K562 (cell line): Measurements from ENCODE around the gene TTC38. TPM values are rescaled to one million over a fixed set of nuclear protein-coding genes. Genes with fewer than 3 reads are reported as not detected.

ENCODE experiments used
- BCL6 ChIP-seq: fragments of 250-450 bp; sonication (Bioruptor Pico); IDR thresholded peaks from 2 replicates; pipeline ENCODE4 v1.4.0; 2020
- FOS ChIP-seq: IDR thresholded peaks from 3 replicates; pipeline ENCODE4 v1.6.1; 2011; ENCODE audit not compliant: insufficient read length; ENCODE audit errors: extremely low read depth
- HDAC6 ChIP-seq: IDR thresholded peaks from 2 replicates; pipeline ENCODE4 v1.6.1; 2012; ENCODE audit warnings: low read depth, mild to moderate bottlenecking, control low read depth, inconsistent platforms, low read length, moderate library complexity
- MBD2 ChIP-seq: sonication (generic); IDR thresholded peaks from 2 replicates; pipeline ENCODE4 v1.6.1; 2016; ENCODE audit warnings: low read depth, borderline replicate concordance
- MIER1 ChIP-seq: fragments of 450-650 bp; IDR thresholded peaks from 2 replicates; pipeline ENCODE4 v1.6.1; 2016; ENCODE audit warnings: antibody characterized with exemption, mild to moderate bottlenecking, low read depth
- NR3C1 ChIP-seq: sonication (generic); formaldehyde crosslinking; IDR thresholded peaks from 2 replicates; pipeline ENCODE4 v1.8.1; 2022; ENCODE audit warnings: missing genetic modification reagents
- POU5F1 ChIP-seq: fragments of 150-350 bp; IDR thresholded peaks from 2 replicates; pipeline ENCODE4 v1.6.1; 2014; ENCODE audit warnings: borderline replicate concordance, low read length, low read depth, mild to moderate bottlenecking; ENCODE audit not compliant: partially characterized antibody
- SIN3B ChIP-seq: fragments of 450-650 bp; IDR thresholded peaks from 2 replicates; pipeline ENCODE4 v1.6.1; 2017; ENCODE audit warnings: low read depth, mild to moderate bottlenecking, moderate library complexity
- SOX6 ChIP-seq: fragments of 450-650 bp; IDR thresholded peaks from 2 replicates; pipeline ENCODE4 v1.6.1; 2014; ENCODE audit warnings: mild to moderate bottlenecking
- SP2 ChIP-seq: IDR thresholded peaks from 2 replicates; pipeline ENCODE4 v1.6.1; 2011; ENCODE audit warnings: mild to moderate bottlenecking, low read depth, low read length, moderate library complexity; ENCODE audit not compliant: poor library complexity, severe bottlenecking; ENCODE audit errors: extremely low read depth
- polyA plus RNA-seq, 8 experiments: library from polyadenylated mRNA; depleted of rRNA in 4 of 8; stranded (reverse) in 5 of 8; unstranded in 3 of 8; fragments of >200 nt; fragmentation: Nextera tagmentation in 2 of 8; fragmentation: Illumina TruSeq in 1 of 8; extraction: Ambion mirVana in 2 of 8; extraction: Trizol in 1 of 8; gene quantifications; 2 replicates each; pipeline versions ENCODE4 v1.2.1 to v1.2.3, GENCODE V29; 2011 to 2014; ENCODE audit warnings: inconsistent platforms in 1 of 8, missing spikeins in 1 of 8
- total RNA-seq, 7 experiments: library from RNA; depleted of rRNA in 6 of 7; stranded (reverse); fragments of >200 nt in 6 of 7; fragmentation: Illumina TruSeq in 2 of 7; extraction: Trizol in 2 of 7; gene quantifications; 2 replicates each; pipeline versions ENCODE4 v1.2.1 to v1.2.3, GENCODE V29; 2011 to 2021; ENCODE audit warnings: low replicate concordance in 1 of 7
- TF ChIP-seq, protein P1 (sequence below): sonication (generic); formaldehyde crosslinking; IDR thresholded peaks from 2 replicates; pipeline ENCODE4 v1.8.0; 2022; ENCODE audit warnings: mild to moderate bottlenecking, missing genetic modification reagents
- TF ChIP-seq, protein P2 (sequence below): IDR thresholded peaks from 2 replicates; pipeline ENCODE4 v1.6.1; 2011; ENCODE audit warnings: borderline replicate concordance, low read depth, mild to moderate bottlenecking, moderate library complexity, low read length; ENCODE audit not compliant: insufficient read depth, poor library complexity, severe bottlenecking
- TF ChIP-seq, protein P3 (sequence below): fragments of 450-650 bp; IDR thresholded peaks from 2 replicates; pipeline ENCODE4 v1.6.1; 2016; ENCODE audit warnings: missing biosample characterization, missing genetic modification characterization
- TF ChIP-seq, protein P4 (sequence below): fragments of 150-350 bp; conservative IDR thresholded peaks from 2 replicates; pipeline ENCODE4 v1.6.1; 2014; ENCODE audit warnings: low read length
- TF ChIP-seq, protein P5 (sequence below): fragments of 250-450 bp; sonication (Bioruptor Pico); IDR thresholded peaks from 2 replicates; pipeline ENCODE4 v1.9.0; 2021; ENCODE audit warnings: mild to moderate bottlenecking, inconsistent platforms
- TF ChIP-seq, protein P6 (sequence below): sonication (generic); formaldehyde crosslinking; IDR thresholded peaks from 2 replicates; pipeline ENCODE4 v1.8.0; 2022; ENCODE audit warnings: missing genetic modification reagents, mild to moderate bottlenecking, moderate library complexity, borderline replicate concordance

Gene TTC38
- total and polyA plus RNA-seq, 9 of the 15 experiments (the other 6 are each of a cell fraction or from before 2014, with no cell fraction given): 0.84 to 28.4 (median 18.1) TPM

DNA sequence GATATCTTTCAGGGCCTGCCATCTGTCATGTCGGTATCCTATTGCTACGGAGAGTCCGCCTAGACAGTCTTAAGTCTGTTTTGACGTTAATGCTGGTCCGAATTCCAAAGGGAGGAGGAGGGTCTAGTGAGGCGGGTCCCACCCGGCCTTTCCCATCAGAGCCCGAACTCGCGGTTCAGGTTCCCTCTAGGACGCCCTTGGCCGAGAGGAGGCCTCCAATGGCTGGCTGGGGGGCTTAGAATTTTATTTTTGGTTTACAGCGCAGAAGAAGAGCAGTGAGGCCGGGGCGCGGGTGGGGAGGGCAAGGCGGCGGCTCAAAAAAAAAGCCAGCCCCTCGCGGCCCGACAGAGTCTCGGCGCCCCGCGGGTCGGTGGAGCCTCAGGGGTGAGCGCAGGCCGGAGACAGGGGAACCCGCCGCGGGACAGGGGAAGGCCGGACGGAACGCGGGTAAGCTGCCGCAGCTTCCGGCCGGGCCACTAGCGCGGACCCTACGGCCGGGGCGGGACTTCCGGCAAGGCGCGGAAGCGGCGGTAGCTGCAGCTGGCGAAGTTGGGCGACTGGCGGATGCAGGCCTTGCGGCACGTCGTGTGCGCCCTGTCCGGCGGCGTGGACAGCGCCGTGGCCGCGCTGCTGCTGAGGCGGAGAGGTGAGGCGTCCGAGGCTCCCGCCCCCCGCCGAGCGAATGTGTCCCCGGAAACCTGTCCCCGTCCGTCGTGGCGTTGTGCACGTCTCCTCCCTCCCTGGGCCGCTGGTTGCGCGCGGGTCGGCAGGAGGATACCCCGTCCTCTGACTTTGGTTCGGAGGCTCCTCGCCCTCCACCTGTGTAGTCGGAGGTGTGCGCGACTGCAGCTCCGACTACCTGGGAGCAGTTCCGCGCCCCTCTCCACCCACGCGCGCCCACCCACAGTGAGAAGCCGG, 67.7 kb downstream of the TTC38 start, which contains the start of gene TRMU (continued):
- TF ChIP-seq, protein P1, sequence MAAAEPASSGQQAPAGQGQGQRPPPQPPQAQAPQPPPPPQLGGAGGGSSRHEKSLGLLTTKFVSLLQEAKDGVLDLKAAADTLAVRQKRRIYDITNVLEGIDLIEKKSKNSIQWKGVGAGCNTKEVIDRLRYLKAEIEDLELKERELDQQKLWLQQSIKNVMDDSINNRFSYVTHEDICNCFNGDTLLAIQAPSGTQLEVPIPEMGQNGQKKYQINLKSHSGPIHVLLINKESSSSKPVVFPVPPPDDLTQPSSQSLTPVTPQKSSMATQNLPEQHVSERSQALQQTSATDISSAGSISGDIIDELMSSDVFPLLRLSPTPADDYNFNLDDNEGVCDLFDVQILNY (CRISPR knock-in tag): no peak
- TF ChIP-seq SOX6 (no peak), MIER1 (no peak), FOS (no peak), SP2 (peak; percentile 37), BCL6 (CRISPR knock-in tag) (no peak), SIN3B (peak; percentile 91), NR3C1 (CRISPR knock-in tag) (no peak), HDAC6 (no peak), MBD2 (no peak), POU5F1 (no peak)
- TF ChIP-seq, protein P2, sequence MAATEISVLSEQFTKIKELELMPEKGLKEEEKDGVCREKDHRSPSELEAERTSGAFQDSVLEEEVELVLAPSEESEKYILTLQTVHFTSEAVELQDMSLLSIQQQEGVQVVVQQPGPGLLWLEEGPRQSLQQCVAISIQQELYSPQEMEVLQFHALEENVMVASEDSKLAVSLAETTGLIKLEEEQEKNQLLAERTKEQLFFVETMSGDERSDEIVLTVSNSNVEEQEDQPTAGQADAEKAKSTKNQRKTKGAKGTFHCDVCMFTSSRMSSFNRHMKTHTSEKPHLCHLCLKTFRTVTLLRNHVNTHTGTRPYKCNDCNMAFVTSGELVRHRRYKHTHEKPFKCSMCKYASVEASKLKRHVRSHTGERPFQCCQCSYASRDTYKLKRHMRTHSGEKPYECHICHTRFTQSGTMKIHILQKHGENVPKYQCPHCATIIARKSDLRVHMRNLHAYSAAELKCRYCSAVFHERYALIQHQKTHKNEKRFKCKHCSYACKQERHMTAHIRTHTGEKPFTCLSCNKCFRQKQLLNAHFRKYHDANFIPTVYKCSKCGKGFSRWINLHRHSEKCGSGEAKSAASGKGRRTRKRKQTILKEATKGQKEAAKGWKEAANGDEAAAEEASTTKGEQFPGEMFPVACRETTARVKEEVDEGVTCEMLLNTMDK: no peak
- TF ChIP-seq, protein P3, sequence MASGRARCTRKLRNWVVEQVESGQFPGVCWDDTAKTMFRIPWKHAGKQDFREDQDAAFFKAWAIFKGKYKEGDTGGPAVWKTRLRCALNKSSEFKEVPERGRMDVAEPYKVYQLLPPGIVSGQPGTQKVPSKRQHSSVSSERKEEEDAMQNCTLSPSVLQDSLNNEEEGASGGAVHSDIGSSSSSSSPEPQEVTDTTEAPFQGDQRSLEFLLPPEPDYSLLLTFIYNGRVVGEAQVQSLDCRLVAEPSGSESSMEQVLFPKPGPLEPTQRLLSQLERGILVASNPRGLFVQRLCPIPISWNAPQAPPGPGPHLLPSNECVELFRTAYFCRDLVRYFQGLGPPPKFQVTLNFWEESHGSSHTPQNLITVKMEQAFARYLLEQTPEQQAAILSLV (tag): no peak
- TF ChIP-seq, protein P4, sequence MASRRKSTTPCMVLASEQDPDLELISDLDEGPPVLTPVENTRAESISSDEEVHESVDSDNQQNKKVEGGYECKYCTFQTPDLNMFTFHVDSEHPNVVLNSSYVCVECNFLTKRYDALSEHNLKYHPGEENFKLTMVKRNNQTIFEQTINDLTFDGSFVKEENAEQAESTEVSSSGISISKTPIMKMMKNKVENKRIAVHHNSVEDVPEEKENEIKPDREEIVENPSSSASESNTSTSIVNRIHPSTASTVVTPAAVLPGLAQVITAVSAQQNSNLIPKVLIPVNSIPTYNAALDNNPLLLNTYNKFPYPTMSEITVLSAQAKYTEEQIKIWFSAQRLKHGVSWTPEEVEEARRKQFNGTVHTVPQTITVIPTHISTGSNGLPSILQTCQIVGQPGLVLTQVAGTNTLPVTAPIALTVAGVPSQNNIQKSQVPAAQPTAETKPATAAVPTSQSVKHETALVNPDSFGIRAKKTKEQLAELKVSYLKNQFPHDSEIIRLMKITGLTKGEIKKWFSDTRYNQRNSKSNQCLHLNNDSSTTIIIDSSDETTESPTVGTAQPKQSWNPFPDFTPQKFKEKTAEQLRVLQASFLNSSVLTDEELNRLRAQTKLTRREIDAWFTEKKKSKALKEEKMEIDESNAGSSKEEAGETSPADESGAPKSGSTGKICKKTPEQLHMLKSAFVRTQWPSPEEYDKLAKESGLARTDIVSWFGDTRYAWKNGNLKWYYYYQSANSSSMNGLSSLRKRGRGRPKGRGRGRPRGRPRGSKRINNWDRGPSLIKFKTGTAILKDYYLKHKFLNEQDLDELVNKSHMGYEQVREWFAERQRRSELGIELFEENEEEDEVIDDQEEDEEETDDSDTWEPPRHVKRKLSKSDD: no peak
- TF ChIP-seq, protein P5, sequence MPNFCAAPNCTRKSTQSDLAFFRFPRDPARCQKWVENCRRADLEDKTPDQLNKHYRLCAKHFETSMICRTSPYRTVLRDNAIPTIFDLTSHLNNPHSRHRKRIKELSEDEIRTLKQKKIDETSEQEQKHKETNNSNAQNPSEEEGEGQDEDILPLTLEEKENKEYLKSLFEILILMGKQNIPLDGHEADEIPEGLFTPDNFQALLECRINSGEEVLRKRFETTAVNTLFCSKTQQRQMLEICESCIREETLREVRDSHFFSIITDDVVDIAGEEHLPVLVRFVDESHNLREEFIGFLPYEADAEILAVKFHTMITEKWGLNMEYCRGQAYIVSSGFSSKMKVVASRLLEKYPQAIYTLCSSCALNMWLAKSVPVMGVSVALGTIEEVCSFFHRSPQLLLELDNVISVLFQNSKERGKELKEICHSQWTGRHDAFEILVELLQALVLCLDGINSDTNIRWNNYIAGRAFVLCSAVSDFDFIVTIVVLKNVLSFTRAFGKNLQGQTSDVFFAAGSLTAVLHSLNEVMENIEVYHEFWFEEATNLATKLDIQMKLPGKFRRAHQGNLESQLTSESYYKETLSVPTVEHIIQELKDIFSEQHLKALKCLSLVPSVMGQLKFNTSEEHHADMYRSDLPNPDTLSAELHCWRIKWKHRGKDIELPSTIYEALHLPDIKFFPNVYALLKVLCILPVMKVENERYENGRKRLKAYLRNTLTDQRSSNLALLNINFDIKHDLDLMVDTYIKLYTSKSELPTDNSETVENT (CRISPR knock-in tag): peak; percentile 40; the same call in 1 of the 2 replicates
- TF ChIP-seq, protein P6, sequence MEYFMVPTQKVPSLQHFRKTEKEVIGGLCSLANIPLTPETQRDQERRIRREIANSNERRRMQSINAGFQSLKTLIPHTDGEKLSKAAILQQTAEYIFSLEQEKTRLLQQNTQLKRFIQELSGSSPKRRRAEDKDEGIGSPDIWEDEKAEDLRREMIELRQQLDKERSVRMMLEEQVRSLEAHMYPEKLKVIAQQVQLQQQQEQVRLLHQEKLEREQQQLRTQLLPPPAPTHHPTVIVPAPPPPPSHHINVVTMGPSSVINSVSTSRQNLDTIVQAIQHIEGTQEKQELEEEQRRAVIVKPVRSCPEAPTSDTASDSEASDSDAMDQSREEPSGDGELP (CRISPR knock-in tag): peak; percentile 94
